Naive thymus-derived CD4-positive, alpha-beta T cell (primary cell): Measurements from ENCODE around the gene CUL4A. TPM values are rescaled to one million over a fixed set of nuclear protein-coding genes. Genes with fewer than 3 reads are reported as not detected.
A peak's percentile ranks its signal among the peaks of the same experiment; 100 is the strongest.
"Not testable (repeated sequence)": the region's sequence is repeated elsewhere in the genome, so short reads cannot be mapped to it uniquely, and the experiment has no call there.

Experiments
- ATAC-seq: fragments of 150-1000 bp; cut with Tn5 transposase; 2 replicates; pipeline ENCODE4 v1.10.0; 2021; ENCODE audit warnings: mild to moderate bottlenecking, moderate library complexity
- CTCF ChIA-PET: fragments of 350-600 bp; sonication (Branson Sonifier 250); formaldehyde crosslinking; loops from one replicate; lab custom pipeline; 2021; ENCODE audit warnings: antibody characterized with exemption; lab: Charles Lee
- POLR2A ChIA-PET: fragments of 350-600 bp; sonication (Branson Sonifier 250); formaldehyde crosslinking; loops from one replicate; lab custom pipeline; 2021; ENCODE audit warnings: antibody characterized with exemption, inconsistent platforms; lab: Charles Lee
- DNase-seq, 9 donors: peaks; one replicate each; pipeline versions ENCODE4 v3.0.0 to v3.0.0-alpha.2; 2020 to 2022; ENCODE audit warnings: mixed read lengths in 1 of 9
- H3K27ac ChIP-seq: one replicate; pipeline ENCODE4 v1.7.0; 2013; ENCODE audit warnings: mild to moderate bottlenecking, low read depth, low read length, moderate library complexity
- H3K27me3 ChIP-seq, 2 donors: one replicate each; pipeline ENCODE4 v1.7.0; 2013; ENCODE audit warnings: low read length in 2 of 2, mild to moderate bottlenecking in 2 of 2, moderate library complexity in 2 of 2; ENCODE audit not compliant: control insufficient read depth in 2 of 2, insufficient read depth in 2 of 2
- H3K36me3 ChIP-seq, 3 experiments: 1 replicate in 2 of 3; 2 replicates in 1 of 3; pipeline ENCODE4 v1.7.0; 2013; ENCODE audit warnings: low read length in 3 of 3, mild to moderate bottlenecking in 3 of 3, moderate library complexity in 1 of 3; ENCODE audit not compliant: insufficient read depth in 3 of 3, control insufficient read depth in 2 of 3
- H3K4me1 ChIP-seq, 2 donors: one replicate each; pipeline ENCODE4 v1.7.0; 2013; ENCODE audit warnings: low read length in 2 of 2, mild to moderate bottlenecking in 2 of 2, moderate library complexity in 1 of 2; ENCODE audit not compliant: control insufficient read depth in 2 of 2, insufficient read depth in 2 of 2
- H3K4me3 ChIP-seq: 2 replicates; pipeline ENCODE4 v1.7.0; 2013; ENCODE audit warnings: mild to moderate bottlenecking, low read length
- H3K9me3 ChIP-seq, 3 experiments: 1 replicate in 2 of 3; 2 replicates in 1 of 3; pipeline ENCODE4 v1.7.0; 2013; ENCODE audit warnings: low read length in 3 of 3; ENCODE audit not compliant: control insufficient read depth in 2 of 3
- H3K27ac Mint-ChIP-seq, 9 donors: one replicate each; pipeline ENCODE4 v1.8.0; 2020 to 2022; ENCODE audit warnings: mixed read lengths in 9 of 9, mild to moderate bottlenecking in 8 of 9, moderate library complexity in 5 of 9, inconsistent platforms in 2 of 9
- H3K27me3 Mint-ChIP-seq, 5 donors: one replicate each; pipeline ENCODE4 v1.8.0; 2021 to 2022; ENCODE audit warnings: mixed read lengths in 5 of 5, mild to moderate bottlenecking in 1 of 5
- H3K36me3 Mint-ChIP-seq, 5 donors: one replicate each; pipeline ENCODE4 v1.8.0; 2020 to 2022; ENCODE audit warnings: mixed read lengths in 5 of 5, mild to moderate bottlenecking in 3 of 5, inconsistent platforms in 1 of 5
- H3K4me1 Mint-ChIP-seq, 7 donors: one replicate each; pipeline ENCODE4 v1.8.0; 2020 to 2022; ENCODE audit warnings: mixed read lengths in 7 of 7, mild to moderate bottlenecking in 3 of 7, inconsistent platforms in 1 of 7
- H3K4me3 Mint-ChIP-seq, 10 donors: one replicate each; pipeline ENCODE4 v1.8.0; 2020 to 2022; ENCODE audit warnings: mild to moderate bottlenecking in 10 of 10, mixed read lengths in 10 of 10, moderate library complexity in 6 of 10, inconsistent platforms in 2 of 10
- H3K9me3 Mint-ChIP-seq, 11 donors: one replicate each; pipeline ENCODE4 v1.8.0; 2020 to 2022; ENCODE audit warnings: mixed read lengths in 11 of 11, mild to moderate bottlenecking in 4 of 11, inconsistent platforms in 1 of 11, moderate library complexity in 1 of 11
- intact Hi-C, 2 donors: fragments of 100-400 bp; cut with micrococcal nuclease; formaldehyde crosslinking; loops; one replicate each; pipeline ENCODE4 v1.15.1; 2023
- polyA plus RNA-seq, 2 donors: library from polyadenylated mRNA; unstranded; fragments of 300-500 nt; fragmentation: Illumina TruSeq; gene quantifications; one replicate each; pipeline ENCODE4 v1.2.3, GENCODE V29; 2021
- total RNA-seq, 6 experiments: library from RNA in 5 of 6; stranded (reverse) in 5 of 6; gene quantifications; 1 replicate in 5 of 6; 2 replicates in 1 of 6; pipeline ENCODE4 v1.2.3 and lab custom pipeline; 2021 to 2026

Gene CUL4A
- total and polyA plus RNA-seq, 7 experiments from 2014 or later = 35.0 to 94.7 (median 77.5) TPM

GRCh38 chr13:113263016-113263415 is 53.6 kb downstream of the CUL4A start:
- H3K27ac Mint-ChIP-seq, POLR2A ChIA-PET: not testable (repeated sequence)
- peaks cover 4 to 45% (median 7%) of the 10 kb centered on the region in 3 experiments for H3K36me3 ChIP-seq

GRCh38 chr13:113267642-113268405 is 58.4 kb downstream of the CUL4A start:
- POLR2A ChIA-PET = no interaction called here
- Mint-ChIP-seq H3K36me3 (peaks cover 0 to 17% (median 5%) of the 10 kb centered on the region in 5 donors), H3K27ac (peak overlapping the region in 2 of 9 donors; percentile 29 to 73), H3K4me1 (no peaks in the 10 kb centered on the region), H3K27me3 (no peaks in the 10 kb centered on the region), H3K4me3 (peak overlapping the region in 1 of 10 donors; percentile 23), H3K9me3 (no peaks in the 10 kb centered on the region)
- no peaks in the 10 kb centered on the region for H3K27me3 ChIP-seq
- ATAC-seq = no peak
- intact Hi-C loops = no loop called here
- H3K27ac ChIP-seq = no peak overlapping the region
- no peak overlapping the region for H3K4me3 ChIP-seq
- H3K9me3 ChIP-seq = no peaks in the 10 kb centered on the region
- H3K4me1 ChIP-seq = no peaks in the 10 kb centered on the region
- CTCF ChIA-PET = no interaction called here
- DNase-seq = no peak
- H3K36me3 ChIP-seq = peaks cover 0 to 10% (median 4%) of the 10 kb centered on the region in 3 experiments

More at GRCh38 chr13:113263016-113263415, 53.6 kb downstream of the CUL4A start:
- CTCF ChIA-PET = interaction anchor here (1.2 kb wide), 1 partner anchor 11 kb away, joined by 4 read pairs; no protein-coding TSS in a partner anchor
- H3K4me1 Mint-ChIP-seq, H3K4me3 ChIP-seq, intact Hi-C loops, ATAC-seq, H3K4me3 Mint-ChIP-seq, H3K9me3 ChIP-seq, H3K27me3 ChIP-seq, H3K27ac ChIP-seq, H3K9me3 Mint-ChIP-seq, H3K4me1 ChIP-seq, DNase-seq, H3K27me3 Mint-ChIP-seq: not testable (repeated sequence)
- peaks cover 10 to 35% (median 19%) of the 10 kb centered on the region in 5 donors for H3K36me3 Mint-ChIP-seq

GRCh38 chr13:113272031-113272430 is 62.6 kb downstream of the CUL4A start:
- DNase-seq = no peak
- Histone ChIP-seq H3K27me3 (no peaks in the 10 kb centered on the region), H3K27ac (no peak overlapping the region), H3K4me1 (no peaks in the 10 kb centered on the region), H3K4me3 (no peak overlapping the region), H3K36me3 (no peaks in the 10 kb centered on the region), H3K9me3 (no peaks in the 10 kb centered on the region)
- peaks cover 0 to 5% (median 0%) of the 10 kb centered on the region in 5 donors for H3K27me3 Mint-ChIP-seq
- intact Hi-C loops = no loop called here
- POLR2A ChIA-PET = interaction anchor here (0.7 kb wide), 1 partner anchor 26 kb away, joined by 4 read pairs; no protein-coding TSS in a partner anchor
- no peak overlapping the region for H3K4me3 Mint-ChIP-seq
- no peak for ATAC-seq
- peaks cover 6 to 18% (median 11%) of the 10 kb centered on the region in 7 donors for H3K4me1 Mint-ChIP-seq
- peak overlapping the region in 1 of 9 donors; percentile 40 for H3K27ac Mint-ChIP-seq
- CTCF ChIA-PET = no interaction called here
- H3K36me3 Mint-ChIP-seq = peaks cover 0 to 9% (median 3%) of the 10 kb centered on the region in 5 donors
- H3K9me3 Mint-ChIP-seq = peaks cover 0 to 2% (median 0%) of the 10 kb centered on the region in 11 donors

- Mint-ChIP-seq H3K4me3 (no peak overlapping the region), H3K27me3 (peaks cover 0 to 8% (median 0%) of the 10 kb centered on the region in 5 donors), H3K9me3 (peaks cover 0 to 2% (median 0%) of the 10 kb centered on the region in 11 donors), H3K4me1 (peaks cover 6 to 18% (median 11%) of the 10 kb centered on the region in 7 donors), H3K27ac (peak overlapping the region in 2 of 9 donors; percentile 10 to 36), H3K36me3 (peaks cover 0 to 6% (median 1%) of the 10 kb centered on the region in 5 donors)
- H3K27me3 ChIP-seq = no peaks in the 10 kb centered on the region
- no peaks in the 10 kb centered on the region for H3K4me1 ChIP-seq
- peak; percentile 69 for ATAC-seq
- no peak overlapping the region for H3K4me3 ChIP-seq
- no peaks in the 10 kb centered on the region for H3K9me3 ChIP-seq
- no peak for DNase-seq
- ChIA-PET POLR2A (no interaction called here), CTCF (interaction anchor here (0.6 to 1.0 kb wide), 2 partner anchors 86 to 122 kb away, joined by 3 to 4 read pairs; no protein-coding TSS in a partner anchor)
- intact Hi-C loops = no loop called here
- no peaks in the 10 kb centered on the region for H3K36me3 ChIP-seq
- no peak overlapping the region for H3K27ac ChIP-seq
These were observed 63.3 kb downstream of the CUL4A start for GRCh38 chr13:113272701-113273181.

GRCh38 chr13:113273321-113273720 is 63.9 kb downstream of the CUL4A start:
- Mint-ChIP-seq H3K27ac (no peak overlapping the region), H3K9me3 (peaks cover 0 to 2% (median 0%) of the 10 kb centered on the region in 11 donors), H3K36me3 (peaks cover 0 to 5% (median 1%) of the 10 kb centered on the region in 5 donors), H3K4me1 (peaks cover 6 to 18% (median 11%) of the 10 kb centered on the region in 7 donors), H3K27me3 (peaks cover 0 to 9% (median under 1%) of the 10 kb centered on the region in 5 donors), H3K4me3 (no peak overlapping the region)
- H3K9me3 ChIP-seq = no peaks in the 10 kb centered on the region
- ChIA-PET CTCF (interaction anchor here (0.6 to 1.0 kb wide), 3 partner anchors 10 to 121 kb away, joined by 3 to 4 read pairs (median 4); no protein-coding TSS in a partner anchor), POLR2A (no interaction called here)
- no peaks in the 10 kb centered on the region for H3K4me1 ChIP-seq
- H3K36me3 ChIP-seq = no peaks in the 10 kb centered on the region
- intact Hi-C loops = no loop called here
- no peak overlapping the region for H3K4me3 ChIP-seq
- H3K27me3 ChIP-seq = no peaks in the 10 kb centered on the region
- DNase-seq (no peak), ATAC-seq (no peak)
- H3K27ac ChIP-seq = no peak overlapping the region

GRCh38 chr13:113273851-113274590 is 64.6 kb downstream of the CUL4A start:
- Mint-ChIP-seq H3K4me3 (peak overlapping the region in 1 of 10 donors; percentile 3), H3K27ac (no peak overlapping the region), H3K27me3 (peaks cover 0 to 16% (median 7%) of the 10 kb centered on the region in 5 donors), H3K36me3 (peaks cover 0 to 5% (median 3%) of the 10 kb centered on the region in 5 donors), H3K4me1 (peaks cover 6 to 18% (median 11%) of the 10 kb centered on the region in 7 donors), H3K9me3 (peaks cover 0 to 6% (median 0%) of the 10 kb centered on the region in 11 donors)
- ChIA-PET POLR2A (no interaction called here), CTCF (interaction anchor here (0.7 to 1.0 kb wide), 4 partner anchors 10 to 120 kb away, joined by 3 to 5 read pairs (median 4); no protein-coding TSS in a partner anchor)
- H3K4me3 ChIP-seq = no peak overlapping the region
- no peak for DNase-seq
- intact Hi-C loops = no loop called here
- no peaks in the 10 kb centered on the region for H3K9me3 ChIP-seq
- H3K4me1 ChIP-seq = no peaks in the 10 kb centered on the region
- ATAC-seq = no peak
- no peak overlapping the region for H3K27ac ChIP-seq
- no peaks in the 10 kb centered on the region for H3K27me3 ChIP-seq
- H3K36me3 ChIP-seq = no peaks in the 10 kb centered on the region
